Measurements from ENCODE around the gene ASB3. TPM values are rescaled to one million over a fixed set of nuclear protein-coding genes. Genes with fewer than 3 reads are reported as not detected.

The ASB3 gene
- polyA plus RNA-seq, 2 donors: 5.8 to 8.0 TPM

DNA sequence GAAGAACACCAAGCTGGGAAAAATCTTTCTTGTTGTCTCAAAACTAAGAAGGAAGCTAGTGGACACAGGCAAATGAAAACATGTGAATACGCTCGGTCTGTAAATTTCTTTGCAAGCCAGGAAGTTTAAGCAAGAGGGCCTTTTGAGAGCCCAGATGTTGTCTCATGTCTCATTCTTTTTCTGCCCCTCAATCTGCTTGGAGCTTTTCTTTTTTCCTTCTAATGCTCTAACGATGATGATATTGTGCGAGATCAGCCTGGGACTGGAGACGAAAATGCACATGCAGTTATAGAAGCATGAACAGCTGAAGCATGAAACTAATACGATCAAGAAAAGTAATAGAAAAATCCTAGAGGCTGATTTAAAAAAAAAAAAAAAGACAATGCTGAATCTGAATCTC is 157.8 kb downstream of the ASB3 start:
- 83 to 84% methylated on average over 6 of the region's 6 CpGs for WGBS, 2 donors
- H3K4me1 ChIP-seq (ENCODE audit: control insufficient read depth in 2 of 2, insufficient read depth in 2 of 2, low read length in 1 of 2): no peaks in the 10 kb centered on the region
- no peaks in the 10 kb centered on the region for H3K27me3 ChIP-seq (ENCODE audit: control insufficient read depth in 1 of 2, insufficient read depth in 2 of 2, low read length in 2 of 2)
- no peak overlapping the region for H3K4me3 ChIP-seq (ENCODE audit: low read depth in 1 of 2, low read length in 2 of 2)
- H3K9me3 ChIP-seq (ENCODE audit: control insufficient read depth in 2 of 2, insufficient read depth in 1 of 2, low read depth in 1 of 2, low read length in 1 of 2): no peaks in the 10 kb centered on the region
- H3K27ac ChIP-seq (ENCODE audit: low read depth in 2 of 2, low read length in 1 of 2): no peak overlapping the region
- H3K36me3 ChIP-seq (ENCODE audit: control insufficient read depth in 2 of 2, insufficient read depth in 2 of 2, low read length in 1 of 2): no peaks in the 10 kb centered on the region

DNA sequence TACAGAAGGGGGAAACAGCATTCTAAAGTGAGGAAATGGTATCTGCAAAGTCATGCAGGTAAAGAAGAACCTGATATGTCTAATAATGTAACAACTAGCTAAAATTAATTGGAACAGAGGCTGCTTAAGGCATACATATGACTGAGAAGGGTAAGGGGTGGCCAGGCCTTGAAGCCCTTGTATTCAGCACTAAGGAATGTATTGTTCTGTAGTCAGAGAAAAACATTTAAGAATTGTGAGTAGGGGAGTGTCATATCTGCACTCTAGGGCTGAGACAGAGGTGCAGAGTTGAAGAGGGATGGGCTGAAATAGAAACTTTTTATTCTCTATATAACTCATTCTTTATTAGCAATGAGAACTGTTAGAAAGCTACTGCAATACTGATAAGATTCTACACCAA is 164.6 kb downstream of the ASB3 start:
- H3K27ac ChIP-seq (ENCODE audit: low read depth in 2 of 2, low read length in 1 of 2): no peak overlapping the region
- H3K9me3 ChIP-seq (ENCODE audit: control insufficient read depth in 2 of 2, insufficient read depth in 1 of 2, low read depth in 1 of 2, low read length in 1 of 2): no peaks in the 10 kb centered on the region
- no peaks in the 10 kb centered on the region for H3K36me3 ChIP-seq (ENCODE audit: control insufficient read depth in 2 of 2, insufficient read depth in 2 of 2, low read length in 1 of 2)
- H3K4me1 ChIP-seq (ENCODE audit: control insufficient read depth in 2 of 2, insufficient read depth in 2 of 2, low read length in 1 of 2): no peaks in the 10 kb centered on the region
- H3K4me3 ChIP-seq (ENCODE audit: low read depth in 1 of 2, low read length in 2 of 2): no peak overlapping the region
- H3K27me3 ChIP-seq (ENCODE audit: control insufficient read depth in 1 of 2, insufficient read depth in 2 of 2, low read length in 2 of 2): no peaks in the 10 kb centered on the region

DNA sequence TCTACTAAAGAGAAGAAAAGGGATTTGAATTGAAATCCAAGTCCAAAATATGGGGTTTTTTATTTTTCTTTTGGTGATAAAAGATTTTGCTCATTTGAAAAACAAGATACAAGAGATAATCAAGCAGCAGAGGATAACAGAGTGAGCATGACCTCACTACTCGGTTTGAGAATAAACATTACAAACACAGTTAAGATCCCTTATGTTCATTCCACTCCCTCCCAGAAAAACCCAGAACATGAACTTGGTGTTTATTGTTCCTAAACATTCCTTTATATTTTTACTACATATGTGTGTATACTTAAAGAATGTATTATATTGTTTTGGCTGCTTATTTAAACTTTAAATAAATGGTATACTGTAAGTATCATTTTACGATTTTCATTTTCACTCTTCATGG is 165.8 kb downstream of the ASB3 start:
- Histone ChIP-seq H3K27ac (ENCODE audit: low read depth in 2 of 2, low read length in 1 of 2) (no peak overlapping the region), H3K9me3 (ENCODE audit: control insufficient read depth in 2 of 2, insufficient read depth in 1 of 2, low read depth in 1 of 2, low read length in 1 of 2) (no peaks in the 10 kb centered on the region), H3K4me3 (ENCODE audit: low read depth in 1 of 2, low read length in 2 of 2) (no peak overlapping the region), H3K36me3 (ENCODE audit: control insufficient read depth in 2 of 2, insufficient read depth in 2 of 2, low read length in 1 of 2) (no peaks in the 10 kb centered on the region), H3K4me1 (ENCODE audit: control insufficient read depth in 2 of 2, insufficient read depth in 2 of 2, low read length in 1 of 2) (no peaks in the 10 kb centered on the region), H3K27me3 (ENCODE audit: control insufficient read depth in 1 of 2, insufficient read depth in 2 of 2, low read length in 2 of 2) (no peaks in the 10 kb centered on the region)
- 69 to 71% methylated on average over 2 of the region's 2 CpGs for WGBS, 2 donors

Other genes starting within 250 kb of the ASB3 start
- gene CHAC2, start 19.1 kb downstream of the ASB3 start, polyA plus RNA-seq: 1 to 10 TPM; 4.1 to 6.2 TPM
- gene ERLEC1, start 91 bp upstream of the ASB3 start, polyA plus RNA-seq: 10 to 100 TPM; 10.8 to 18.9 TPM
- gene GPR75, start 73.0 kb upstream of the ASB3 start, polyA plus RNA-seq: under 1 TPM; 0.71 to 0.84 TPM
- gene PSME4, start 184.0 kb upstream of the ASB3 start, polyA plus RNA-seq: 10 to 100 TPM; 18.9 to 20.4 TPM

Measured in esophagus (tissue), 2 donors.